IMR-90 (cell line): ENCODE results near the gene GADL1. TPM values are rescaled to one million over a fixed set of nuclear protein-coding genes. Genes with fewer than 3 reads are reported as not detected.

Experiments
- ATAC-seq: fragments of 200-7000 bp; cut with Tn5 transposase; 2 replicates; pipeline ENCODE4 v1.9.1; 2020; ENCODE audit warnings: low read depth, mild to moderate bottlenecking, moderate library complexity
- BruUV-seq: library from RNA; stranded (reverse); fragments of 400-500 nt; replicated peaks from 2 replicates; lab custom pipeline; 2021; lab: Mats Ljungman, UMichigan
- CTCF ChIA-PET: fragments of 300-600 bp; formaldehyde crosslinking; extraction: SDS; loops from one replicate; lab custom pipeline; 2021; ENCODE audit warnings: antibody characterized with exemption; lab: Yijun Ruan, JAX
- POLR2A ChIA-PET: fragments of 300-600 bp; sonication (Branson Sonifier 250); formaldehyde crosslinking; loops from one replicate; lab custom pipeline; 2022; ENCODE audit warnings: antibody characterized with exemption; ENCODE audit not compliant: unreplicated experiment; lab: Charles Lee
- DNase-seq: peaks from one replicate; pipeline ENCODE4 v3.0.0; 2013
- H2AFZ ChIP-seq: replicated peaks from 2 replicates; pipeline ENCODE3; 2013; ENCODE audit warnings: low read length, mild to moderate bottlenecking; ENCODE audit not compliant: poor library complexity
- H2AK5ac ChIP-seq: 2 replicates; pipeline ENCODE4 v1.6.1; 2013; ENCODE audit warnings: low read depth, low read length, inconsistent platforms
- H2AK9ac ChIP-seq: replicated peaks from 2 replicates; pipeline ENCODE3; 2013; ENCODE audit warnings: mild to moderate bottlenecking, low read depth, low read length, moderate library complexity; ENCODE audit not compliant: poor library complexity
- H2BK120ac ChIP-seq: 2 replicates; pipeline ENCODE4 v1.6.1; 2013; ENCODE audit warnings: low read depth, low read length, inconsistent platforms
- H2BK15ac ChIP-seq: 3 replicates; pipeline ENCODE4 v1.6.1; 2013; ENCODE audit warnings: low read depth, low read length, inconsistent platforms
- H2BK20ac ChIP-seq: 2 replicates; pipeline ENCODE4 v1.6.1; 2013; ENCODE audit warnings: low read depth, mild to moderate bottlenecking, inconsistent platforms, low read length, moderate library complexity
- H2BK5ac ChIP-seq: 2 replicates; pipeline ENCODE4 v1.6.1; 2013; ENCODE audit warnings: mild to moderate bottlenecking, low read depth, low read length, inconsistent platforms; ENCODE audit not compliant: poor library complexity, severe bottlenecking
- H3K14ac ChIP-seq: replicated peaks from 2 replicates; pipeline ENCODE4 v1.6.1; 2013; ENCODE audit warnings: low read depth, low read length, inconsistent platforms
- H3K18ac ChIP-seq: 2 replicates; pipeline ENCODE4 v1.6.1; 2013; ENCODE audit warnings: low read depth, low read length, control low read depth
- H3K23ac ChIP-seq: 2 replicates; pipeline ENCODE4 v1.6.1; 2013; ENCODE audit warnings: low read depth, low read length, inconsistent platforms
- H3K27ac ChIP-seq: 2 replicates; pipeline ENCODE4 v1.5.1; 2013; ENCODE audit warnings: mild to moderate bottlenecking, control low read depth, low read length; ENCODE audit not compliant: insufficient read depth
- H3K27me3 ChIP-seq: 2 replicates; pipeline ENCODE4 v1.6.1; 2013; ENCODE audit warnings: low read length; ENCODE audit not compliant: control insufficient read depth, insufficient read depth
- H3K36me3 ChIP-seq: 2 replicates; pipeline ENCODE4 v1.6.1; 2013; ENCODE audit warnings: low read length, mixed read lengths; ENCODE audit not compliant: control insufficient read depth, insufficient read depth
- H3K4ac ChIP-seq: 2 replicates; pipeline ENCODE4 v1.6.1; 2013; ENCODE audit warnings: low read depth, low read length, inconsistent platforms
- H3K4me1 ChIP-seq: 2 replicates; pipeline ENCODE4 v1.6.1; 2013; ENCODE audit warnings: low read length, mixed read lengths; ENCODE audit not compliant: control insufficient read depth, insufficient read depth
- H3K4me2 ChIP-seq: 2 replicates; pipeline ENCODE4 v1.6.1; 2013; ENCODE audit warnings: low read depth, mild to moderate bottlenecking, control low read depth, low read length, moderate library complexity
- H3K4me3 ChIP-seq: 2 replicates; pipeline ENCODE4 v1.5.1; 2013; ENCODE audit warnings: low read depth, mild to moderate bottlenecking, control low read depth, low read length, moderate library complexity; ENCODE audit not compliant: insufficient read depth
- H3K56ac ChIP-seq: 2 replicates; pipeline ENCODE4 v1.6.1; 2013; ENCODE audit warnings: low read length, inconsistent platforms; ENCODE audit not compliant: insufficient read depth; ENCODE audit errors: extremely low read depth
- H3K79me1 ChIP-seq, 2 experiments: 2 replicates each; pipeline ENCODE4 v1.6.1; 2013; ENCODE audit warnings: low read length in 2 of 2, inconsistent platforms in 1 of 2, low read depth in 1 of 2
- H3K9ac ChIP-seq: 2 replicates; pipeline ENCODE4 v1.6.1; 2013; ENCODE audit warnings: low read depth, low read length, control low read depth
- H3K9me1 ChIP-seq: 2 replicates; pipeline ENCODE4 v1.6.1; 2013; ENCODE audit warnings: low read length, inconsistent platforms; ENCODE audit not compliant: insufficient read depth
- H3K9me3 ChIP-seq: 2 replicates; pipeline ENCODE4 v1.6.1; 2013; ENCODE audit warnings: low read length; ENCODE audit not compliant: control insufficient read depth, insufficient read depth
- H4K20me1 ChIP-seq: 2 replicates; pipeline ENCODE4 v1.6.1; 2013; ENCODE audit warnings: low read length, inconsistent platforms; ENCODE audit not compliant: insufficient read depth
- H4K5ac ChIP-seq: 2 replicates; pipeline ENCODE4 v1.6.1; 2013; ENCODE audit warnings: mild to moderate bottlenecking, low read depth, low read length, control low read depth
- H4K8ac ChIP-seq, 2 experiments: 2 replicates each; pipeline ENCODE4 v1.6.1; 2013; ENCODE audit warnings: low read depth in 2 of 2, low read length in 2 of 2, control low read depth in 1 of 2, inconsistent platforms in 1 of 2
- H4K91ac ChIP-seq: 2 replicates; pipeline ENCODE4 v1.6.1; 2013; ENCODE audit warnings: low read depth, low read length, inconsistent platforms; ENCODE audit not compliant: insufficient read depth
- BHLHE40 ChIP-seq: fragments of 150-350 bp; IDR thresholded peaks from 2 replicates; pipeline ENCODE4 v1.6.1; 2016; ENCODE audit warnings: mild to moderate bottlenecking, low read depth, low read length
- CEBPB ChIP-seq: IDR thresholded peaks from 2 replicates; pipeline ENCODE4 v1.6.1; 2012; ENCODE audit warnings: low read depth, low read length, improper control_type of control experiment
- MAZ ChIP-seq: IDR thresholded peaks from 2 replicates; pipeline ENCODE4 v1.6.1; 2012; ENCODE audit warnings: low read depth, mild to moderate bottlenecking, low read length, improper control_type of control experiment, moderate library complexity, borderline replicate concordance
- MXI1 ChIP-seq: IDR thresholded peaks from 2 replicates; pipeline ENCODE4 v1.6.1; 2012; ENCODE audit warnings: low read depth, mild to moderate bottlenecking, low read length, moderate library complexity, borderline replicate concordance
- NFE2L2 ChIP-seq: fragments of 150-350 bp; IDR thresholded peaks from 2 replicates; pipeline ENCODE4 v1.6.1; 2016; ENCODE audit warnings: low read depth, mild to moderate bottlenecking, low read length
- RAD21 ChIP-seq: IDR thresholded peaks from 2 replicates; pipeline ENCODE4 v1.6.1; 2012; ENCODE audit warnings: low read length, improper control_type of control experiment
- RCOR1 ChIP-seq: IDR thresholded peaks from 2 replicates; pipeline ENCODE4 v1.6.1; 2012; ENCODE audit warnings: mild to moderate bottlenecking, low read length, improper control_type of control experiment; ENCODE audit not compliant: insufficient replicate concordance
- RFX5 ChIP-seq: IDR thresholded peaks from 2 replicates; pipeline ENCODE4 v1.8.0; 2012; ENCODE audit warnings: low read depth, mild to moderate bottlenecking, low read length, moderate library complexity
- SMC3 ChIP-seq: fragments of 150-350 bp; IDR thresholded peaks from 2 replicates; pipeline ENCODE4 v1.6.1; 2016; ENCODE audit warnings: low read depth, mild to moderate bottlenecking, antibody characterized with exemption, low read length, moderate library complexity
- USF2 ChIP-seq: fragments of 150-350 bp; IDR thresholded peaks from 2 replicates; pipeline ENCODE4 v1.6.1; 2017; ENCODE audit warnings: mild to moderate bottlenecking, antibody characterized with exemption, low read length, low read depth
- WGBS, 2 experiments: methylation state at CpG; one replicate each; pipeline versions ENCODE4 v1.1.5 to v1.1.7; 2013; ENCODE audit warnings: missing lambda C conversion rate in 2 of 2; ENCODE audit not compliant: insufficient read length in 1 of 2; ENCODE audit errors: extremely low coverage in 2 of 2; 5-methylcytosine and 5-hydroxymethylcytosine counted together
- dilution Hi-C: fragments of 300-500 bp; cut with HindIII; formaldehyde crosslinking; loops from one replicate; pipeline ENCODE4 v1.14.3; 2018; ENCODE audit warnings: low sequenced_read_pairs; ENCODE audit not compliant: unreplicated experiment
- in situ Hi-C: fragments of 300-500 bp; cut with MboI; formaldehyde crosslinking; loops from 3 replicates; pipeline ENCODE4 v1.14.3; 2019; ENCODE audit warnings: low sequenced_read_pairs, inconsistent platforms, mixed read lengths
- intact Hi-C: fragments of 100-400 bp; cut with micrococcal nuclease; formaldehyde crosslinking; loops from 2 replicates; pipeline ENCODE4 v1.10.0; 2022
- polyA plus RNA-seq, 3 experiments: library from polyadenylated mRNA; depleted of rRNA; stranded (reverse); fragments of >200 nt; gene quantifications; 2 replicates each; pipeline ENCODE4 v1.2.3, GENCODE V29; 2012; ENCODE audit warnings: low replicate concordance in 1 of 3
- total RNA-seq: library from RNA; depleted of rRNA; stranded (reverse); fragments of >200 nt; gene quantifications from 2 replicates; pipeline ENCODE4 v1.2.3, GENCODE V29; 2012

Gene GADL1
- total and polyA plus RNA-seq, 2 of the 4 experiments (the other 2 are of a cell fraction) = not detected

GRCh38 chr3:30871720-30872119, 22.7 kb downstream of the GADL1 start:
- Histone ChIP-seq H2BK120ac (no peak overlapping the region), H3K36me3 (no peaks in the 10 kb centered on the region), H3K4ac (no peak overlapping the region), H2AFZ (no peak overlapping the region), H3K4me3 (no peak overlapping the region), H4K8ac (no peak overlapping the region), H3K23ac (no peak overlapping the region), H2AK9ac (no peak overlapping the region), H3K9me3 (no peaks in the 10 kb centered on the region), H3K27me3 (peaks cover 2% of the 10 kb centered on the region), H3K18ac (no peak overlapping the region), H4K20me1 (no peaks in the 10 kb centered on the region), H3K9me1 (no peaks in the 10 kb centered on the region), H3K14ac (no peak overlapping the region), H2AK5ac (no peak overlapping the region), H3K27ac (no peak overlapping the region), H2BK15ac (no peak overlapping the region), H3K9ac (no peak overlapping the region), H3K79me1 (no peaks in the 10 kb centered on the region), H2BK5ac (no peak overlapping the region), H2BK20ac (no peak overlapping the region), H3K4me1 (no peaks in the 10 kb centered on the region), H4K5ac (no peak overlapping the region), H4K91ac (no peak overlapping the region), H3K56ac (no peak overlapping the region), H3K4me2 (no peak overlapping the region)
- no CpG with 5 or more reads among the region's 2 CpGs for WGBS, 2 experiments
- ChIA-PET CTCF (no interaction called here), POLR2A (no interaction called here)
- dilution Hi-C loops (no loop called here), in situ Hi-C loops (no loop called here), intact Hi-C loops (no loop called here)
- TF ChIP-seq BHLHE40 (no peak), RFX5 (no peak), CEBPB (no peak), MXI1 (no peak), RCOR1 (no peak), USF2 (no peak), NFE2L2 (no peak), RAD21 (no peak), SMC3 (no peak), MAZ (no peak)
- ATAC-seq (no peak), DNase-seq (no peak)
- no TSS peak for BruUV-seq
